ENCODE results near the gene CIC.

CIC gene

DNA sequence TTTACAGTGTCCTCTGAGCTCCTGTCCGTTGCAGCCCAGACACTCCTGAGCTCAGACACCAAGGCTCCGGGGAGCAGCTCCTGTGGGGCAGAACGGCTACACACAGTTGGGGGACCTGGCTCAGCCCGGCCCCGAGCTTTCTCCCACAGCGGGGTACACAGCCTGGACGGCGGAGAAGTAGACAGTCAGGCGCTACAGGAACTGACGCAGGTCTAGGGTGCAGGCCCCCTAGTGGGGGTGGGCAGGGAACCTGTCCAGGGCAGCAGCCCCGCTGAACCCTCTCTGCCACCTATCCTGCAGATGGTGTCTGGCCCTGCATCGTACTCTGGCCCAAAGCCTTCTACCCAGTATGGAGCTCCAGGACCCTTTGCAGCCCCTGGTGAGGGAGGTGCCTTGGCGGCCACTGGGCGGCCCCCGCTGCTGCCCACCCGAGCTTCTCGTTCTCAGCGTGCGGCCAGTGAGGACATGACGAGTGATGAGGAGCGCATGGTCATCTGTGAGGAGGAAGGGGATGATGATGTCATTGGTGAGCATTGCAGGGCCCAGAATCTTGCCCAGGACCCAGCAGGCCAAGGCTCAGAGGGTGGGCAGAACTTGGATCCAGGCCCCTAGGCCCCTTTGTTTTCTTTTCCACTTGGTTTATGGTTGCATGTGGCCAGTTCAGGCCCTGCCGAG lies 20.0 kb downstream of the CIC start:
- no peak for DNase-seq (ENCODE audit: low read depth in 2 of 2)

DNA sequence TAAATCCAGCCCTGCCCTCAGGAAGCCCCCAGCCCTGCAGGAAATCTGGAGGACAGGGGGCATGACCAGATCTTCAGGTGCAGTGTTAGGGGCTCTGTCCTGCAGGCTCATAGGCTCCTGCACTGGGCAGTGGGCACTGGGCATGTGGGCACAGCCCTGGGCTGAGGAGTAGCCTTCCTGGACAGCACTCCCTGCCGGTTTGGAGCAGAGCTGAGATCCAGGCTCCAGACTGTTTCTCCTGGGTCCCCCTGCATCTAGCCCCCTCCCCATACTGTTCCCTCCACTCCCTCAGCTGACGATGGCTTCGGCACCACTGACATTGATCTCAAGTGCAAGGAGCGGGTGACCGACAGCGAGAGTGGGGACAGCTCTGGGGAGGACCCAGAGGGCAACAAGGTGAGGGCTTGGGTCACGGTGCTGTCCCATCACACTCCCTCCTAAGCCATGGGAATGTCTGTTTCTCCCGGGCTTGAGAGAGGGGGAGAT lies 20.5 kb downstream of the CIC start:
- no peak for DNase-seq (ENCODE audit: low read depth in 2 of 2)

DNA sequence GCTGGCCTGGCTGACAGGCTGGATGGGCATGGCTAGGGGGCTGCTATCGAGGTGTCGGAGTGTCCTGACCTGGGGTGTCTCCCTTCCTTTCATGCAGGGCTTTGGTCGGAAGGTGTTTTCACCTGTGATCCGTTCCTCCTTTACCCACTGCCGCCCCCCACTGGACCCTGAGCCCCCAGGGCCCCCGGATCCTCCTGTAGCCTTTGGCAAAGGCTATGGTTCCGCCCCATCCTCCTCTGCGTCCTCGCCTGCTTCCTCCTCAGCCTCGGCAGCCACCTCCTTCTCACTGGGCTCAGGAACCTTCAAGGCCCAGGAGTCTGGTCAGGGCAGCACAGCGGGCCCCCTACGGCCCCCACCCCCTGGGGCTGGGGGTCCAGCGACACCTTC lies 21.1 kb downstream of the CIC start:
- DNase-seq (ENCODE audit: low read depth in 2 of 2), result no peak

DNA sequence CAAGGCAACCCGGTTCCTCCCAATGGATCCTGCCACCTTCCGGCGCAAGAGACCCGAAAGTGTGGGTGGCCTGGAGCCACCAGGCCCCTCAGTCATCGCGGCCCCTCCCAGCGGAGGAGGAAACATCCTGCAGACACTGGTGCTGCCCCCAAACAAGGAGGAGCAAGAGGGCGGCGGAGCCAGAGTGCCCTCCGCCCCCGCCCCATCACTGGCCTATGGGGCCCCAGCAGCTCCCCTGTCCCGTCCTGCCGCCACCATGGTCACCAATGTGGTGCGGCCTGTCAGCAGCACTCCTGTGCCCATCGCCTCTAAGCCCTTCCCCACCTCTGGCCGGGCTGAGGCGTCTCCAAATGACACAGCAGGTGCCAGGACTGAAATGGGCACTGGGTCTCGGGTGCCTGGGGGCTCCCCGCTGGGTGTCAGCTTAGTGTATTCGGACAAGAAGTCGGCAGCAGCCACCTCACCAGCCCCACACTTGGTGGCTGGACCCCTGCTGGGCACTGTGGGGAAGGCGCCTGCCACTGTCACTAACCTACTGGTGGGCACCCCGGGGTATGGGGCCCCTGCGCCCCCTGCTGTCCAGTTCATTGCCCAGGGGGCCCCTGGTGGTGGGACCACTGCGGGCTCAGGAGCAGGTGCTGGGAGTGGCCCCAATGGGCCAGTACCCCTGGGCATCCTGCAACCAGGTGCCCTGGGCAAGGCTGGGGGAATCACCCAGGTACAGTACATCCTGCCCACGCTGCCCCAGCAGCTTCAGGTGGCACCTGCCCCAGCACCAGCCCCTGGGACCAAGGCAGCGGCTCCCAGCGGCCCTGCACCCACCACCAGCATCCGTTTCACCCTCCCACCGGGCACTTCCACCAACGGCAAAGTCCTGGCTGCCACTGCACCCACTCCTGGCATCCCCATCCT lies 21.7 kb downstream of the CIC start:
- DNase-seq (ENCODE audit: low read depth in 2 of 2), result peak in 1 of 2 donors; percentile 42

DNA sequence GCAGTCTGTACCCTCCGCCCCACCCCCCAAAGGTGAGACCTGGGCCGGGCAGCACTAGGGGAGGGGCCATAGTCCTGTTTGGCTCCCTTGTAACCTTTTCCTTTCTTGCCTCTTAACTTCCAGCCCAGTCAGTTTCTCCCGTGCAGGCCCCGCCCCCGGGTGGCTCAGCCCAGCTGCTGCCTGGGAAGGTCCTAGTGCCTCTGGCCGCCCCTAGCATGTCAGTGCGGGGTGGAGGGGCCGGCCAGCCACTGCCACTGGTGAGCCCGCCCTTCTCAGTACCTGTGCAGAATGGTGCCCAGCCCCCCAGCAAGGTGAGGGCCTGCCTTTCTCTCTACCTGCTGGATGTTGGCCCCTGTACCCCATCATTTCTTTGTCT lies 22.4 kb downstream of the CIC start:
- DNase-seq (ENCODE audit: low read depth in 2 of 2), result no peak

DNA sequence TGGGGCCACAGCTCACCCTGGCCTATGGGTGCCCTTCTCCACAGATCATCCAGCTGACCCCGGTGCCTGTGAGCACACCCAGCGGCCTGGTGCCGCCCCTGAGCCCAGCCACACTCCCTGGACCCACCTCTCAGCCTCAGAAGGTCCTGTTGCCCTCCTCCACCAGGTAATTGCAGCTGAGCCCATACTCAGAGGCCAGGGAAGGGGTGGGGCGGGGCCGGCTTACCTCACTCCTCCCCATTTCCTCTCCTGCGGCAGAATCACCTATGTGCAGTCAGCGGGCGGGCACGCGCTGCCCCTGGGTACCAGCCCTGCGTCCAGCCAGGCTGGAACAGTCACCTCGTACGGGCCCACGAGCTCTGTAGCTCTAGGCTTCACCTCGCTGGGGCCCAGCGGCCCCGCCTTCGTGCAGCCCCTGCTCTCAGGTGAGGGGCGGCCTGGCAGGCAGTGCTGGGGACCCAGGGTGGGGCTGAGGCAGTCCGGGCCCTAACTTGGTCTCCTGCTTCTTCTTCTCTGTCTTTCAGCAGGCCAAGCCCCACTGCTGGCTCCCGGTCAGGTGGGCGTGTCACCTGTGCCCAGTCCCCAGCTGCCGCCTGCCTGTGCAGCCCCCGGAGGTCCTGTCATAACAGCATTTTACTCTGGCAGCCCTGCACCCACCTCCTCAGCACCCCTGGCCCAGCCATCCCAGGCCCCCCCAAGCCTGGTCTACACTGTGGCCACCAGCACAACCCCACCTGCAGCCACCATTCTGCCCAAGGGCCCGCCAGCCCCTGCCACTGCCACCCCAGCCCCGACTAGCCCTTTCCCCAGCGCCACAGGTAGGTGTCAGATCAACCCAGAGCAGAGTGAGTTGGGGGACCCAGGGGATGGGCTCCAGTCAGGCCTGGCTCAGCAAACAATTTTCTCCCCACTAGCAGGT lies 23.2 kb downstream of the CIC start:
- DNase-seq (ENCODE audit: low read depth in 2 of 2), result no peak

DNA sequence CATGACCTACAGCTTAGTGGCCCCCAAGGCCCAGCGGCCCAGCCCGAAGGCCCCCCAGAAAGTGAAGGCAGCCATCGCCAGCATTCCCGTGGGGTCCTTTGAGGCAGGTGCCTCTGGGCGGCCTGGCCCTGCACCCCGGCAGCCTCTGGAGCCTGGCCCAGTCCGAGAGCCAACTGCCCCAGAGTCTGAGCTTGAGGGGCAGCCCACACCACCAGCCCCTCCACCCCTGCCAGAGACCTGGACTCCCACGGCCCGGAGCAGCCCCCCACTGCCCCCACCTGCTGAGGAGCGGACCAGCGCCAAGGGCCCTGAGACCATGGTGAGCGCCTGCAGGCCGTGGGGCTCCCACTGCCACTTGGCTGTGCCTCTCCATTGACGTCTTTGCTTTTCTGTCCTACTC lies 23.9 kb downstream of the CIC start:
- no peak for DNase-seq (ENCODE audit: low read depth in 2 of 2)

DNA sequence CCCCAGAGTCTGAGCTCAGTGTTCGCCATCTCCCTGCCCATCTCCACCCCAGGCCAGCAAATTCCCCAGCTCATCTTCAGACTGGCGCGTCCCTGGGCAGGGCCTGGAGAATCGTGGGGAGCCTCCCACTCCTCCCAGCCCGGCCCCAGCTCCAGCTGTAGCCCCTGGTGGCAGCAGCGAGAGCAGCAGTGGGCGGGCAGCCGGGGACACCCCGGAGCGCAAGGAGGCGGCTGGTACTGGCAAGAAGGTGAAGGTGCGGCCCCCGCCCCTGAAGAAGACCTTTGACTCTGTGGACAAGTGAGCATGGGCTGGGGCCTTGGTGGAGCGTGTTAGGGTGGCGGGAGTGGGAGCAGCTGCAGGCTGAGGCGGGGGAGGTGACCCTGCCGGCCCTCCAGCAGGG lies 24.5 kb downstream of the CIC start:
- DNase-seq (ENCODE audit: low read depth in 2 of 2), result no peak

DNA sequence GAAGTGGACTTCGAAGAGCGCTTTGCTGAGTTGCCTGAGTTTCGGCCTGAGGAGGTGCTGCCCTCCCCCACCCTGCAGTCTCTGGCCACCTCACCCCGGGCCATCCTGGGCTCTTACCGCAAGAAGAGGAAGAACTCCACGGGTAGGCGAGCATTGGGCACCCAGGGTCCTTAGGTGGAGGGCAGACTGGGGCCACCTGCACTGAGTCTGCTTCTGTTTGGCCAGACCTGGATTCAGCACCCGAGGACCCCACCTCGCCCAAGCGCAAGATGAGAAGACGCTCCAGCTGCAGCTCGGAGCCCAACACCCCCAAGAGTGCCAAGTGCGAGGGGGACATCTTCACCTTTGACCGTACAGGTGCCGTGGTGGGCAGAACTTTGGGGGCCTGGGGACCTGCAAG lies 24.9 kb downstream of the CIC start:
- no peak for DNase-seq (ENCODE audit: low read depth in 2 of 2)

DNA sequence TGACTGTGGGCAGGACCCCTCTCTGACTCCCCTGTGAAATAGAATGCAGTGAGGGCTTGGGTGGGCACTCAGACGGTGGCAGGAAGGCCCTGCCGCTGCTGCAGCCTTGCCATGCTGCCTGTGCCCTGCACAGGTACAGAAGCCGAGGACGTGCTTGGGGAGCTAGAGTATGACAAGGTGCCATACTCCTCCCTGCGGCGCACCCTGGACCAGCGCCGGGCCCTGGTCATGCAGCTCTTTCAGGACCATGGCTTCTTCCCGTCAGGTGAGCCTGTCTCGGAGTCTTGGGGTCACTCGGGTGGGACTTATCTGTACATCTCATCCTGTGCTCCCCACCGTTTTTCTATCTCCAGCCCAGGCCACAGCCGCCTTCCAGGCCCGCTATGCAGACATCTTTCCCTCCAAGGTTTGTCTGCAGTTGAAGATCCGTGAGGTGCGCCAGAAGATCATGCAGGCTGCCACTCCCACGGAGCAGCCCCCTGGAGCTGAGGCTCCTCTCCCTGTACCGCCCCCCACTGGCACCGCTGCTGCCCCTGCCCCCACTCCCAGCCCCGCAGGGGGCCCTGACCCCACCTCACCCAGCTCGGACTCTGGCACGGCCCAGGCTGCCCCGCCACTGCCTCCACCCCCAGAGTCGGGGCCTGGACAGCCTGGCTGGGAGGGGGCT lies 25.6 kb downstream of the CIC start:
- no peak for DNase-seq (ENCODE audit: low read depth in 2 of 2)

DNA sequence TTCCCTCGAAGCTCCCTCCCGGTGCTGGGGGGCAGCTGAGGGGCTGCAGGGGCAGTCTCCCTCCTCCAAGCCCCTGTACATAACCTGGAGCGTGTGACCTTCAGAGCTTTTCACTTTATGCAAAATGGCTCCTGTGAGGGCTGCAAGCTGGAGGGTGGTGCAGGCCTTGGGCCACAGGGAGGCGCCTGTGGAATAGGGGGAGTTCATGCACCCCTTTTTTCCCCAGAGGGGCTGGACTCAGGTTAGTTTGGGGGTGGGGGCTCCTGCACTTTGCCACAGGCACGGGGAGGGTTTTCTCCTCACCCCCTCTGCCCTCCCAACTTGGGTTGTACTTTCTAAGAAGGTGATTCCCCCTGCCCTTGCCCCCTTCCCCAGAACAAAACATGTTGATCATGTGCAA lies 26.3 kb downstream of the CIC start:
- DNase-seq (ENCODE audit: low read depth in 2 of 2), result no peak

DNA sequence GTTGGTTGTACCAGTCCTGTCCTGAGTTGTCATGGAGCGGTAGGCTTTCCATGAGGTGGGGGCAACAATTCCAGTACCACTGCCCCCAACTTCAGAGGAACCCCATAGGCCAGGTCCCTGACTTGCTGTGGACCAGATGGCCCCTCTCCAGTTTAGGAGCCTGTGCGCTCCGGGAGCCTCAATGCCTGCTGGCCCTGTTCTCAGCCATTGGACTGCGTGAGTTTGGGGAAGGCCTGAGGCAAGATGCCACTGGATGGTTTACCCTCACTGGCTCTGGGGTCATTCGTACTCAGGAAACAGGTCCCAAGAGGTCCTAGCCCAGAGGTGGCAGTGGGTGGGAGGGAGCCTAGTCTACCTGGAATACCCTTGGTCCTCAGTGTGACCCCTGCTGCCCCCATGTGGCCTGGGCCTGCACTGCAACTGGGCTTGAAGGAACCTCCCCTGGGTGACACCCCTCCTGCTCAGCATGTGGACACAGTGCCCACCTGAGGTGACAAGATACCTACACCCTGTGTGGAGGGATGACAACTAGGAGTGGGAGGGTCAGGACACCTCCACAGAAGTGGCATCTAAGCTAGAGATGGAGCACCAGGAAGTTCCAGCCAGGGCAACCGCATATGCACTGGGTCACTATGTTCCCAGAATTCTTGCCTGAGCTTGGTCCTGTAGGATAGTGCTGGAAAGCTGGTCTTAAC lies 26.9 kb downstream of the CIC start:
- DNase-seq (ENCODE audit: low read depth in 2 of 2), result peak; percentile 77 to 83

DNA sequence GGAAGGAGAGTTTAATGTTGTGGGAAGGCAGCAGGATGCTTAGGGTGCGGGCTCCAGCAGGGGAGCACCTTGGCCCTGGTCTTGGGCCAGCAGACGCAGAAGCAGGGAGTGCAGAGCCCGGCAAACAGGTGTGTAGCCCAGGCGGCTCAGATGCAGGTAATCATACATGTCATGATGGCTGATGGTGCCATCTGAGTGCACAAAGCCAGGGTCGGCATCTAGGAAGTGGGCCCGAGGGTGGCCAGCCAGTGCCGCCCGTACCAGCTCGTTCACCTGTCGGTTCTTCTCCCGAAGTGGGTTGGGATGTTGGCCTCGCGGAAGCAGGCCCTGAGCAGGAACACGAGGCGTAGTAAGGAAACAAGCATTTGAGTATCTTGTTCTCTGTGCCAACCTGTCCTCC lies 28.0 kb downstream of the CIC start:
- DNase-seq (ENCODE audit: low read depth in 2 of 2), result no peak

DNA sequence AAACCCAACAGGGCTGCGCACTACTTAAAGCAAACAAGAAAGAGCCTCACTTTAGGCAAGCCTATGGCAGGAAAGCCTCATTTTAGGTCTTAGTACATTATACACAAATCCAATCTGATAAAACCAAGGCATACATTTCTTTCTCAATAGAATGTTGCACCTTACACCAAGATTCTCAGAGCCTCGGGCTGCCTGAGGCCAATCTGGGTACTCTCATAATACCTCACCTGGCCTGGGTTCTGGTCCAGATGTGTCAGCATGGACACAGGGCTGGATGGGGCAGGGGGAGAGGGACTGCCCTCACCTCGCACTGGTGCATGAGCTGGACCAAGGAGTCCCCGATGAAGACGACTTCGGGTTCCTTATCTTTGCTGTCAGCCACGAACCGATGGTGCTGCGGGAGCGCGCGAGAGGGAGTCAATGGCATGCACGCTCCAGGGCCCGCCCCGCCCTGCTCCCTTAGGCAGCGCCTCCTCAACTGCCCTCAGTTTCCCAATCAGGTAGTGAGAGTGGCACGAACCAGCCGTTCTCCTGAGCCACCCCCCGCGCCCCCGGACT lies 32.7 kb downstream of the CIC start, which contains the start of gene PRR19:
Gene PRR19, plus strand, starts transcription at position 487 of the 558 bp plus-strand sequence. CDS start 7,453 bp downstream, outside the sequence.
- no peak for DNase-seq (ENCODE audit: low read depth in 2 of 2)

DNA sequence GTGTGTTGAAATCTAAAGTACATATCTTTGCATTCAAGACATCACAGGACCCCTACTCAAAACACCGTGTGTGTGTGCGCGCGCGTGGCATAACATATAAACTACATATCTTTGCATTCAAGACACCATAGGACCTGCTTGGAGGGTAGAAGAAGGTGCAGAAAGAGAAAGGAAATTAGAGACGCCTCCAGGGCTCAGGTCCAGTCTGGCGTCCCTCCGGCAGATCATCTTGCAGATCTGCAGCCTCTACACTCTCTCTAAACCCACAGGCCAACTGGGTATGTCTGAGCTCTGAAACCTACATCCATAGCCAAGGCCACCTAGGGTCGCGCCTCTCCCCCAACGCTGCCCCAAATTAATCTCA lies 34.0 kb downstream of the CIC start:
- DNase-seq (ENCODE audit: low read depth in 2 of 2), result no peak

DNA sequence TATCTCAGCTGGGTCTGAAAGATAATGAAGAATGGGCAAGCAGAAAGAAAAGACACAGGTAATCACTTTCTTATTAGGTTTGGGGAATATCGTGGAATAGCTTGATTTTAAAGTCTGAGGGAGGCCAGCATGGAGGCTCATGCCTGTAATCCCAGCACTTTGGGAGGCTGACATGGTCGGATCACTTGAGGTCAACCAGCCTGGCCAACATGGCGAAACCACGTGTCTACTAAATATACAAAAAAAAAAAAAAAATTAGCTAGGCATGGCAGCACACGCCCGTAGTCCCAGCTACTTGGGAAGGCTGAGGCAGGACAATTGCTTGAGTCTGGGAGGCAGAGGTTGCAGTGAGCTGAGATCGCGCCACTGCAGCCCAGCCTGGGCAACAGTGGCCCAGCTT lies 34.8 kb downstream of the CIC start:
- no peak for DNase-seq (ENCODE audit: low read depth in 2 of 2)

DNA sequence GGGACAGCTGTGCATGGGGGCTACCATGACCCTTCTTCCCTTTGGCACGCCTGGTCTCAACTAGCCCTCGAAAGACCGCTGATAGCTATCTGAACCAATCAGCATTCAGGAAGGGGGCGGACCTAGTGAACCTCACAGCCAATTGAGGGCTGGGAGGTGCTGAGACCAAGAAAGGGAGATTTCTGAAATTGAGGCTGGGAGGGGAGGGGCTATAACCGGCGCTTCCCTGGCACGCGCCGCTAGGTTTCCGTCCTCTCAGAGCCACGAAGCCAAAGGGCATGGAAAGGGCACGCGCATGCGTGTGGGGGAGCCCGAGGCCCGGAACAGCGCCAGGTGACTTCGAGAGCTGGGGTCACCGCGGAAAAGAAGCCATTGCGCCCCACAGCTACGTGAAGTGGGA lies 37.6 kb downstream of the CIC start:
- no peak for DNase-seq (ENCODE audit: low read depth in 2 of 2)

DNA sequence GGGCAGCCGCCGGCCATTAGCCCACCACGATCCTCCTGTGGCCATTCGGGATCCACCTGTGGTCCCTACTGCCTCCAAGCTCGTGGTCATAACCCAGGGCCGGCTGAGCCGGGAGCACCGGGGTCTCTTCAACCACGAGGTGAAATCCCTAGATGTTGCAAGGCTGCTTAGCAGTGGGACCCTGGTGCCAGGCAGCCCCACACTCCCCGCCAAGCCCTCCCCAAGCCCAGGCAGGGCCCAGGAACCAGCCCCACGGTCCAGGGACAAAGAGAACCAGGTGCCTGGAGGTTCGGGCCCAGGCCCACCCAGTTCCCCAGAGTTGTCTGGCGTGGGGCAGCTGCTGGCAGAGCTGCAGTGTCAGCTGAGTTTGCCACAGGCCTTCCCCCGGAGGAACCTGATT lies 40.6 kb downstream of the CIC start:
- no peak for DNase-seq (ENCODE audit: low read depth in 2 of 2)

DNA sequence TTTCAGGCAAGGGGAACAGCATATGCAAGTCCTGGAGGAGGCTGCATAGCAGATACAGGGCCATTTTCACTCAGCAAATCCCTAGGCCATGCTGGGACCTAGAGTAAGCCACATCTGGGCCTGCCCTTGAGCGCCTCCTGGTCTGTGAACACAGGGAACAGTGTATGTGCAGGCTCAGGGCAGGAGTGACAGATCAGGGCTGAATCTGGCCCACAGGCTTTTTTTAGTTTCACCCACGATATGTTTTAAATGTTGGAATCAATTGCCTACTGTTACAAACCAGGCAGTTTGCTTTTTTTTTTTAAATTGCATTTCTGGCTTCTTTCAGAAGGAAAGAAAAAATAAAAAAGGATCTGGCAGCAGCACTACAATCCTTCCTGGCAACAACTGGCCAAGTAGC lies 42.6 kb downstream of the CIC start:
- no peak for DNase-seq (ENCODE audit: low read depth in 2 of 2)

DNA sequence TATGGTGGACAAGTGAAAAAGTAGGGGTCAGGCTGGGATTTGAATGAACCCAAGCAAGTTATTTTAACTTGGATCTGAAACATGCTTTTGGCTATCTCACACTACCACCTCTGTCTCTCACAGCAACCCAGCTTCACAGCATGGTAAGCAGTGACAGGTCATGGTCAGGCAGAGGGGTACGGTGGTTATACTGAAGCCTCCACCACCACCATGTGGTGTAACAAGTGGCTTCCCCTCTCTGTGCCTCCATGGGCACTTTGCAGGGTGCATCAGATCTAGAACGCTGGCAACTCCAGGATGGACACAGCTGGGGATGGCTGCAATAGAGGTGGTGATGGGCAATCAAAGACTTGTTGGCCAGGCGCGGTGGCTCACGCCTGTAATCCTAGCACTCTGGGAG lies 43.3 kb downstream of the CIC start:
- no peak for DNase-seq (ENCODE audit: low read depth in 2 of 2)

Data from stimulated activated CD8-positive, alpha-beta memory T cell treated with anti-CD3 and anti-CD28 coated beads, Interleukin-2, amount 100 ng/mL, for 1 hour (primary cell).